PFSK-1 (cell line): Measurements from ENCODE around the gene ABHD14A.

Source experiments
- FOXP2 ChIP-seq: optimal IDR thresholded peaks from 2 replicates; pipeline ENCODE3; 2011; ENCODE audit warnings: borderline replicate concordance, control low read depth, inconsistent platforms; ENCODE audit not compliant: insufficient read depth; ENCODE audit errors: extremely low read length, extremely low read depth
- POLR2AphosphoS5 ChIP-seq: IDR thresholded peaks from 2 replicates; pipeline ENCODE4 v1.6.1; 2012; ENCODE audit warnings: low read depth, mild to moderate bottlenecking, control low read depth, low read length, moderate library complexity
- SIN3A ChIP-seq: IDR thresholded peaks from 2 replicates; pipeline ENCODE4 v1.6.1; 2012; ENCODE audit warnings: mild to moderate bottlenecking, low read length, moderate library complexity, borderline replicate concordance; ENCODE audit not compliant: insufficient read depth
- TAF1 ChIP-seq: IDR thresholded peaks from 2 replicates; pipeline ENCODE4 v1.6.1; 2012; ENCODE audit warnings: low read length, control low read depth, borderline replicate concordance; ENCODE audit not compliant: insufficient read depth
- TF ChIP-seq, protein P1 (sequence below), 2 experiments: IDR thresholded peaks; 2 replicates each; pipeline versions ENCODE4 v1.6.1 to v1.8.0; 2011 to 2012; ENCODE audit warnings: low read depth in 2 of 2, low read length in 2 of 2, control low read depth in 1 of 2, inconsistent platforms in 1 of 2, mild to moderate bottlenecking in 1 of 2, moderate library complexity in 1 of 2; ENCODE audit not compliant: insufficient read depth in 1 of 2

Gene ABHD14A

GRCh38 chr3:52005571-52005986, 30.7 kb downstream of the ABHD14A start:
- TF ChIP-seq FOXP2 (no peak), SIN3A (no peak), POLR2AphosphoS5 (no peak), TAF1 (no peak)
- TF ChIP-seq, protein P1, sequence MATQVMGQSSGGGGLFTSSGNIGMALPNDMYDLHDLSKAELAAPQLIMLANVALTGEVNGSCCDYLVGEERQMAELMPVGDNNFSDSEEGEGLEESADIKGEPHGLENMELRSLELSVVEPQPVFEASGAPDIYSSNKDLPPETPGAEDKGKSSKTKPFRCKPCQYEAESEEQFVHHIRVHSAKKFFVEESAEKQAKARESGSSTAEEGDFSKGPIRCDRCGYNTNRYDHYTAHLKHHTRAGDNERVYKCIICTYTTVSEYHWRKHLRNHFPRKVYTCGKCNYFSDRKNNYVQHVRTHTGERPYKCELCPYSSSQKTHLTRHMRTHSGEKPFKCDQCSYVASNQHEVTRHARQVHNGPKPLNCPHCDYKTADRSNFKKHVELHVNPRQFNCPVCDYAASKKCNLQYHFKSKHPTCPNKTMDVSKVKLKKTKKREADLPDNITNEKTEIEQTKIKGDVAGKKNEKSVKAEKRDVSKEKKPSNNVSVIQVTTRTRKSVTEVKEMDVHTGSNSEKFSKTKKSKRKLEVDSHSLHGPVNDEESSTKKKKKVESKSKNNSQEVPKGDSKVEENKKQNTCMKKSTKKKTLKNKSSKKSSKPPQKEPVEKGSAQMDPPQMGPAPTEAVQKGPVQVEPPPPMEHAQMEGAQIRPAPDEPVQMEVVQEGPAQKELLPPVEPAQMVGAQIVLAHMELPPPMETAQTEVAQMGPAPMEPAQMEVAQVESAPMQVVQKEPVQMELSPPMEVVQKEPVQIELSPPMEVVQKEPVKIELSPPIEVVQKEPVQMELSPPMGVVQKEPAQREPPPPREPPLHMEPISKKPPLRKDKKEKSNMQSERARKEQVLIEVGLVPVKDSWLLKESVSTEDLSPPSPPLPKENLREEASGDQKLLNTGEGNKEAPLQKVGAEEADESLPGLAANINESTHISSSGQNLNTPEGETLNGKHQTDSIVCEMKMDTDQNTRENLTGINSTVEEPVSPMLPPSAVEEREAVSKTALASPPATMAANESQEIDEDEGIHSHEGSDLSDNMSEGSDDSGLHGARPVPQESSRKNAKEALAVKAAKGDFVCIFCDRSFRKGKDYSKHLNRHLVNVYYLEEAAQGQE (IDR thresholded peaks at IDR 0.05; ENCODE audit: insufficient read depth in 1 of 2, low read depth in 2 of 2, low read length in 2 of 2), result no peak

DNA sequence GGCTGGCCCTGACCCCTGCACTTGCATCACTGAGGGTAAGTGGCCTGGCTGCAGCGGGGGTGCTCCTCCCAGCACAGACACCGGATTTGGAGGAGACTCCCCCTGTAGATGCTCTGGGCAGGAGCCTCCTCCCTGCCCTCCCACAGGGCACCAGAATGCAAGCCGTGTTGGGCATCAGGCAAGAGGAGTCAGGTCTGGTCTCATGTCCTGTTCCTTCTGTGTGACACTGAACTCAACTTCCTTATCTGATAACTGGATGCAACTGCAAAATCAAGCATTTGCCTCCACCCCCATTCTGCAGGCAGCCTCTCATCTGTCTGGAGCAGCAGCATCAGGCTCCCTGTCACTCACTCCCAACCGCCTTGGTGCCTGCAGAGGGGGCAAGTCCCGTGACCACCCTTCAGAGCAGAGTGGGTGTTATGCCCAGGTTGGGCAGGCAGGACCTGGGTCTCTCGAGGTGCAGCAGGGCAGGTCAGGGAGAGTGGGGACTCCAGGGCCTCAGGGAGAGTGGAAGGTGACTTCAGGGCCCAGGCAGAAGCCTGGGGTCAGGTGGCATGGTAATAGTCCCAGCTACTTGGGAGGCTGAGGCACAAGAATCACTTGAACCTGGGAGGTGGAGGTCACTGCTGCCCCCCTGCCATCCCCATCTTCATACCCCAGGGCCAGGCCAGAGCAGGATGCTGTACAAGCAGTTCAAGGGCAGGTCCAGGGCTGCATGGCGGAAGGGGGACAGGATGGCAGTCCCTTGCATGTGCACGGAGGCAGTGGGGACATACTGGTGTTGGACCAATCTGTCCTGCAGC, 31.4 kb downstream of the ABHD14A start:
- no peak for TF ChIP-seq FOXP2
- TF ChIP-seq SIN3A, result no peak
- no peak for TF ChIP-seq TAF1
- TF ChIP-seq, protein P1 (IDR thresholded peaks at IDR 0.05; ENCODE audit: insufficient read depth in 1 of 2, low read depth in 2 of 2, low read length in 2 of 2), result no peak
- no peak for TF ChIP-seq POLR2AphosphoS5

DNA sequence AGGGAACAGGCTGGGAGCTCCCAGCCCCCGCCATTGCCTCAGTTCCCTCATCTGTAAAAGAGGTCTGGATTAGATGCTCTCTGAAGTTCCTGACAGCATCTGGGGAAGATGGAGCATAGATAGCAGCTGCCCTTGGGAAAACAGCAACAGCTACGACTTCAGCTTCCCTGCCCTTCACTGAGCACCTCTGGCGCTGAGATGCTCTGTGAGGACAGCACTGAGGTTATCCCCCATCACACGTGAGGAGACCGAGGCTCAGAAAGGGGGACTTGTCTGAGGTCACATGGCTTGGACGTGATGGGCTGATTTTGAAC, 31.9 kb downstream of the ABHD14A start:
- TF ChIP-seq, protein P1 (IDR thresholded peaks at IDR 0.05; ENCODE audit: insufficient read depth in 1 of 2, low read depth in 2 of 2, low read length in 2 of 2), result no peak
- TF ChIP-seq FOXP2 (no peak), POLR2AphosphoS5 (no peak), SIN3A (no peak), TAF1 (no peak)

DNA sequence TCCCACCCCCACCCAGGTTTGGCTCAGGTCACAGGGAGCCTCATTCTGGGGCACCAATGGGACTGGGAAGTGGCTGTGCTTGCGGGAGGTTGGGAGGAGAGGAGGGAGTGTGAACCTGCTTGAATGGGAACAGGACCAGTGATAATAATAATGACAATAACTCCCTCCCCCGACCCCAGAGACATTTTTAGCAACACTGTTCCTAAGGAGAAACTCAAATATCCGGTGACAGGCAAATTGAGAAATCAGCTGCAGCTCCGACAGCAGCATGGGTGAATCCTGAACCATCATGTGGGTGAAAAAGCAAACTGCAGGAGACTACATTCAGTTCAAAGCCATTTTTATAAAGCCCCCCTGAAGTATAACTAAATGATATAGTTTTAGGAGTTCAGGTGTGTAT, 32.4 kb downstream of the ABHD14A start:
- TF ChIP-seq TAF1, result no peak
- no peak for TF ChIP-seq POLR2AphosphoS5
- no peak for TF ChIP-seq SIN3A
- no peak for TF ChIP-seq FOXP2
- TF ChIP-seq, protein P1 (IDR thresholded peaks at IDR 0.05; ENCODE audit: insufficient read depth in 1 of 2, low read depth in 2 of 2, low read length in 2 of 2), result no peak

DNA sequence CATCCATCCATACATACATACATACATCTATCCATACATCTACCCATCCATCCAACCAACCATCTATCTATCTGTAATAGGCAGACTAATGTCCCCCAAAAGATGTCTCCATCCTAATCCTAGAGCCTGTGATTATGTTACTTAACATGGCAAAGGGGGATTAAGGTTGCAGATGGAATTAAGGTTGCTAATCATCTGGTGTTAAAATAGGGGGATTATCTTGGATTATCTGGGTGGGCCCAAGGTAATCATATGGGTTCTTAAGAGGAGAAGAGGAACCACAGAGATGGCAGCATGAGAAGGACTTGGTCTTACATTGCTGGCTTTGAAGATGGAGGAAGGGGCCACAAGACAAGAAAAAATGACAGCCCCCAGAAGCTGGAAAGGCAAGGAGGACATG, 35.6 kb downstream of the ABHD14A start:
- TF ChIP-seq POLR2AphosphoS5, result no peak
- TF ChIP-seq FOXP2, result no peak
- TF ChIP-seq, protein P1 (IDR thresholded peaks at IDR 0.05; ENCODE audit: insufficient read depth in 1 of 2, low read depth in 2 of 2, low read length in 2 of 2), result no peak
- no peak for TF ChIP-seq SIN3A
- no peak for TF ChIP-seq TAF1
